ENCODE measurements around the gene PHF8.

The PHF8 gene

DNA sequence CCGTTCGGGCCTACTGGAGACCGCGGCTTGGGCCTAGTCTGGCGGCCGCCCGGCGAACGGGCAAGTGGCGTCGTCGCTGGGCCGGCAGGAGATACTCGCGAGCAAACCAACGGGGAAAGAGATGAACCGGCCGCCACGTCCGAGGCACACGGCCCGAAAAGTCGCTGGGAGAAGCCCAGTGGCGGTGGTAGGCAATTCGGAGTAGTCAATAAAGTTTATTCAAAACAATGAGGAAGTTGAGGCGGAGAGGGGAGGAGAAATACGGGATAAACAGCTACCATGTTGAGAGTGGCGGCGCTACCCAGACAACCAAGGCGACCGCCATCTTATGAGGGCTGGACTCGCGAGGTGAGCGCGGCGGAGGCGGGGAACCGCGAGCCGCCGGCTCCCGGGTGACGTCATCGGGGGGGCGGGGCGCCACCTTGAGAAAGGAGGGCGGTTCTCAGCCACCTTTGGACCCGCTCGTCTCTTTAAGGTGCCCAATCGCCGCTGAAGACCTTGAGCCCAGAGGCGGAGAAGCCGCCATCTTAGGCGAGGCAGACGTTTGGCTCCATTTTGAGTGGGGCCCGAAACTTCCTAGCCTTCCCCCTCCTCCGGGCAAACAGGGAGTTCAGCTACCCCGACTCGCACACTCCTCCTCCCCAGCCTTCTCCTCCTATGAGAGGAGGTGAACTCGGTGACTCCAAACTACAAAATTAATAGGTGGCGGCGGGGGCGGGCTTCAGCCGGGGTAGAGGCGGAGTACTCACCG, at the start of gene PHF8:
PHF8 (minus strand) TSS at position 348 of the 751 bp plus-strand sequence. CDS start 1,745 bp downstream, outside the sequence.
- DNase-seq (ENCODE audit: extremely low read depth in 1 of 2, low read depth in 1 of 2): peak; percentile 83 to 90

GRCh38 chrX:54093571-54093970, 49.3 kb upstream of the PHF8 start:
- DNase-seq (ENCODE audit: extremely low read depth in 1 of 2, low read depth in 1 of 2): no peak

- no peak for DNase-seq (ENCODE audit: extremely low read depth in 1 of 2, low read depth in 1 of 2)
Measured at GRCh38 chrX:54093159-54093558, 48.9 kb upstream of the PHF8 start.

- no peak for DNase-seq (ENCODE audit: extremely low read depth in 1 of 2, low read depth in 1 of 2)
Measured at GRCh38 chrX:54090880-54091279, 46.6 kb upstream of the PHF8 start.

DNA sequence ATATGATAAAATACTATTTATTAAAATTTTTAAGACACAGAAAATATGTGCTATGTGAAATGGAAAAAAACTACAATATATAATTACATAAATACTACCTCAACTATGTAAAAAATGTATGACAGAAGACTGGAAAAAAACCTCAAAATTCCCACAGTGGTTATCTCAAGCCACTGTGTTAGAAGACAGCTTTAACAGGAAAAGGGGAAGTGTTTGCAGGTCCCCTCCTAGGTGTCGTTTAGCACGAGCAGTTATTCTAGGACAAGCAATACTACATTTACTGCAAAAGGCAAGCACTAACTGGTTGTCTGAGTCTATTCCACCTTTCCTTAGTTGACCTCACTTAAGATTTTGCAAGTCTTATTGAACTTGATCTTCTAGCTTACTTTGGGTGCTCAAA, 44.9 kb upstream of the PHF8 start:
- DNase-seq (ENCODE audit: extremely low read depth in 1 of 2, low read depth in 1 of 2): no peak

DNA sequence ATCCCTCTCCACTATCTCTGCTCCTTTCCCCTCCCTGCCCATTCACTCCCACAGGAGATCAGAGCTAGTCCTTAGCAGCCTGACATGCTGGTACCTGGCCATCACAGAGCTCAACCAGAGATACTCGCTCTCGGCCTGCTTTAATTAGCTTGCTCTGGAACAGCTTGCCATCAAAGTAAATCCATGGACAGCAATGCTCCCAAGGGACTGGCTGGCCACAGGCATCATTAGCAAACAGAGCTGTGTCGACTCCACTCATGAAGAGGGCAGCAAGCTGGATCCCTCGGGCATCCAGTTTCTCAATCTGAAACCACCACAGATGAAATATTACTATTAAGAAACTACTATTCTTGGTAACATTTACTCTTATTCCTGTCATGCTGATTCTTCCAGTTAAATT, 43.4 kb upstream of the PHF8 start:
- DNase-seq (ENCODE audit: extremely low read depth in 1 of 2, low read depth in 1 of 2): no peak

- no peak for DNase-seq (ENCODE audit: extremely low read depth in 1 of 2, low read depth in 1 of 2)
Measured at GRCh38 chrX:54085666-54086065, 41.4 kb upstream of the PHF8 start.

DNA sequence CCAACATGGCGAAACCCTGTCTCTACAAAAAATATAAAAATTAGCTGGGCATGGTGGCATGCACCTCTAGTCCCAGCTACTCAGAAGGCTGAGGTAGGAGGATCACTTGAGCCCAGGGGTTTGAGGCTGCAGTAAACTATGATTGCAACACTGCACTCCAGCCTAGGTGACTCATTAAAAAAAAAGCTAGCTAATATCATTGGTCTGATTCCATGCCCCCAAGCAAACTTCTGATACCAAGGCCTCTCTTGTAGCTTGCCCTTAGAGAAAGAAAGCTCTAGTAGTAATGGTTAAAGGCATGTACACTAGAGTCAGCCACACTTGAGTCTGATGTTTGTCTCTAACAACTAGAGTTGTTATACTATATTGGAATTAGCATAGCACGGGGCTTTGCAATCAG, 32.6 kb upstream of the PHF8 start:
- DNase-seq (ENCODE audit: extremely low read depth in 1 of 2, low read depth in 1 of 2): no peak

GRCh38 chrX:54074826-54075225, 30.6 kb upstream of the PHF8 start:
- no peak for DNase-seq (ENCODE audit: extremely low read depth in 1 of 2, low read depth in 1 of 2)

DNA sequence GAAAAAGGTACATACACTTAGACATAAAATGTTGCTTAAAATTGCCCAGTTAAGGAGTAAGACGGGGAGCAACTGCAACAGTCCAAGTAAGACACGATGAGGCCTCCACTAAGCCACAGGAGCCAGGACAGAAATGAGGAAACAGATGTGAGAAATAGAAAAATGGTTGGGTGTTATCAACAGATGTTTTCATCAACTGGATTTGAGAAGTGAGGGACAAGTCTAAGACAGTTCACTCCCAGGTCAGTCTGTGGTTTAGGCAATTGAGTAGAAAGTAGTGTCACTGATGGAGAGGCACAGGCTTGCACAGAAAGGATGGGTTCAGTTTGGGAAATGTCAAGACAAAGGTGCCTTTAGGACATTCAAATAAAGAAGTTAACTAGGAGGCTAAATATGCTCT, 23.5 kb upstream of the PHF8 start:
- DNase-seq (ENCODE audit: extremely low read depth in 1 of 2, low read depth in 1 of 2): no peak

GRCh38 chrX:54066841-54067240, 22.6 kb upstream of the PHF8 start:
- DNase-seq (ENCODE audit: extremely low read depth in 1 of 2, low read depth in 1 of 2): no peak

DNA sequence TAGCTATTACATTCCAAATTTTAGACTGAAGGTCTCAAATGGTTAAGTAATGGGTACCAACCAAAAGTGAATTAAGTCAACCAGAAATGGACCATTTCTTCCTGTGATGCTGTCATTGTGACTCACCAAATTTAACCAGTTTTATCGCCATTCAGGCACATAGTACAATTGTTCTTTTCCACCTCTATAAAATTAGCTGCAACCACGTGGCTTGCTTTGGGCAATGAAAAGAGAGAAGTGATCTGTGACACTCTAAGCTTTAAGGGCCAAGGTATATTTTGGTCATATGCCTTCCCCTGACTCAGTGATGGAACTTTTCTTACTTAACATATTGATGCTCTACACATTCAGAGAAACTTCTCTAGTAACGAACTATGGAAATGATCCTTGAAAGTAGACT, 20.3 kb upstream of the PHF8 start:
- DNase-seq (ENCODE audit: extremely low read depth in 1 of 2, low read depth in 1 of 2): no peak

- no peak for DNase-seq (ENCODE audit: extremely low read depth in 1 of 2, low read depth in 1 of 2)
Measured at GRCh38 chrX:54063361-54063760, 19.1 kb upstream of the PHF8 start.

DNA sequence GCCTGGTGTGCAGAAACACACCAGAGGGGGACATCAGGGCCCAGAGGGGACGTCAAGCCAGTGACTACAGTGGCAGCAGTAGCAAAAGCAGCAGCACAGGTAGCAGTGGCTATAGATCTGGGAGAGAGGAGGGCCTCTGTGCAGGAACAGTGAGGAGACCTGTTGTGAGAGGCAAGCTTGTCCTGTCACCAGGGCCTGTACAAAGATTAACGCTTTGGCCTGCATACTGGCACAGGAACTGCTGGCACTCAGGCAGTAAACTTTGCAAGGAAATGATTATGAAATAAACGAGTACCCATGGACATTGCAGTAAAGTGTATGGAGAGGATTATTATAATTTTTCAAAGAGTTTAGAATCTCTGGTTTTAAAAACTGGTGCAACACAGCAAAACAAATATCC, 5.5 kb upstream of the PHF8 start:
- no peak for DNase-seq (ENCODE audit: extremely low read depth in 1 of 2, low read depth in 1 of 2)

GRCh38 chrX:54048412-54048811, 4.1 kb upstream of the PHF8 start:
- DNase-seq (ENCODE audit: extremely low read depth in 1 of 2, low read depth in 1 of 2): no peak

GRCh38 chrX:54045563-54046228, 1.4 kb upstream of the PHF8 start:
- no peak for DNase-seq (ENCODE audit: extremely low read depth in 1 of 2, low read depth in 1 of 2)

- DNase-seq (ENCODE audit: extremely low read depth in 1 of 2, low read depth in 1 of 2): no peak
Measured at GRCh38 chrX:54044877-54045338, 635 bp upstream of the PHF8 start.

- DNase-seq (ENCODE audit: extremely low read depth in 1 of 2, low read depth in 1 of 2): no peak
Measured at GRCh38 chrX:54043541-54044125, 640 bp downstream of the PHF8 start.

- DNase-seq (ENCODE audit: extremely low read depth in 1 of 2, low read depth in 1 of 2): no peak
Measured at GRCh38 chrX:54043056-54043455, 1.2 kb downstream of the PHF8 start.

GRCh38 chrX:54042609-54043021, 1.7 kb downstream of the PHF8 start:
- DNase-seq (ENCODE audit: extremely low read depth in 1 of 2, low read depth in 1 of 2): peak in 1 of 2 donors; percentile 13

GRCh38 chrX:54030329-54030728, 13.9 kb downstream of the PHF8 start:
- DNase-seq (ENCODE audit: extremely low read depth in 1 of 2, low read depth in 1 of 2): no peak

GRCh38 chrX:54029529-54030143, 14.6 kb downstream of the PHF8 start:
- DNase-seq (ENCODE audit: extremely low read depth in 1 of 2, low read depth in 1 of 2): no peak
